CD4-positive, alpha-beta T cell treated with Interleukin-6 for 4 hours (primary cell): Measurements from ENCODE around the gene CAMK2D.

Experiments
- DNase-seq: peaks from one replicate; pipeline ENCODE4 v3.0.0-alpha.2; 2020; ENCODE audit warnings: mixed read lengths

Gene CAMK2D

DNA sequence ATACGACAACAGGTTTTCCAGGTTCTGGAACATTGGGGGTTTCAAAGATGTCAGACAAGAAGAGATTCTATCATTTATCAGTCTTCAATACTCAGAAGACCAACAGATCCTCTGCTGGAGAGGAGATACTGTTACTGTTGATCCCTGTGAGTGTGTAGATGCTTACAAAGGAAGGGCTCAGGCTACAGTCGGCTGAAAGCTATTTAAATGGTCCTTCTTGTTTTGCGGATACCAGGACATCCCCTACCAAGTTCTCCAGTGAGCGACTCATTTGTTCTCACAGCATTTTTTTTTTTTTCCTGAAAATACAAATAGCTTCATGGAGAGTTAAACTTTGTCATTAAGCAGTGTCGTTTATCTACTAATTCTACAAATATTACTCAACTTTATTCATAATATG, 201.6 kb downstream of the CAMK2D start:
- no peak for DNase-seq

- no peak for DNase-seq
These were observed 205.0 kb downstream of the CAMK2D start for GRCh38 chr4:113556382-113557134.

GRCh38 chr4:113555868-113556267, 205.7 kb downstream of the CAMK2D start:
- DNase-seq: no peak

DNA sequence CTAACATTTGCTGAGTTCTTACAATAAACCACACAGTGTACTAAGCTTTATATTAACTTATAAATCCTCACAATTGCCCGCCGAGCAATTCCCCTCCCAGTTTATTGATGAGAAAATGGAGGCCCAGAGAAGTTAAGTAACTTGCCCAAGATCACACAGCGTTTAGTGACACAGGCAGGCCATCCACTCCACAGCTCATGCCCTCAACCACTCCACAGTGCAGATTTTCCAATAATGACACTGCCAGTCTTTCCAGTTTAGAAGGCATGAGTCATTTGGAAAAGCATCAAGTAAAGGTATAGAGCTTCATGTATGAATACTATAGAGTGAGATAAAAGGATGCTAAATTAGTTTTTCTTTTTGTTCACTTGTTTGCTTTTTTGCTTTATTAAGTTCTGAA, 208.5 kb downstream of the CAMK2D start:
- DNase-seq: no peak

- no peak for DNase-seq
These were observed 211.0 kb downstream of the CAMK2D start for GRCh38 chr4:113550510-113550909.

- DNase-seq: no peak
These were observed 213.2 kb downstream of the CAMK2D start for GRCh38 chr4:113548303-113548702.

GRCh38 chr4:113547487-113548042, 214.0 kb downstream of the CAMK2D start:
- peak; percentile 95 for DNase-seq

DNA sequence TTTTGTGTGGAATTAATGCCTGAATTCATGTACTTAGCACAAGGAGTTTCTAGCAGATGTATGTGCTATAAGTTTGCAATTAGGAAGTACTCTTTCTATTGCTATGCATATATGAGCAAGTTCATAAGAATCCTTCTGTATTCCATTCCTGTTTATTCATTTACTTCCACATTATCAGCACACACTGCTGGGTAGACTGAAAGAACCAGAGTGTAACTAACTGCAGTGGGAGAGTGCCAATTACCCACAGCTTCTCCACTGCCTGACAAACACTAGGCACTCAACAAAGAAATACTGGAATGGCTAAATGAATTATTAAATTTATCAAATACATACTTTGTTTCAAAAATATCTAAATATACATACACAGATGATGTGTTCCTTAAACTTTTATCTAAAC, 219.6 kb downstream of the CAMK2D start:
- no peak for DNase-seq

DNA sequence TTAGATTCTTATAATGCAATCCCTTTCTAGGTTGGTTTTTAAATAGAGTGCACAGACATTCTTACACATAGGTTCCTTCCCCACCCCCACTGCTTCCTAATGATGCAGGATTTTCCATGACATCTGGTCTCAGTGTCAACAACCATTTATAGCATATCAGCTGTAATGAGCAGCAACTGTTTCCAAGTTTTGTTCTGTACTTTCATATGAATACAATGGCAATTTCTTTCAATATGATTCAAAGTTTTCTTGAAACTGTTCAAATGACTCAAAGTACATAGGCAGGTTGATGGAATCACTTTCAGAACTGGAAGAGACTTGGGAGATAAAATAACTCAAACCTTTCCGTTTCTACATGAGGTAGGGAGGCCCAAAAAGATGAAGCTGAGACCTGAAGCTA, 220.7 kb downstream of the CAMK2D start:
- DNase-seq: no peak

- no peak for DNase-seq
These were observed 222.1 kb downstream of the CAMK2D start for GRCh38 chr4:113539408-113539807.

- no peak for DNase-seq
These were observed 223.9 kb downstream of the CAMK2D start for GRCh38 chr4:113537628-113538027.

- no peak for DNase-seq
These were observed 224.3 kb downstream of the CAMK2D start for GRCh38 chr4:113537203-113537602.

GRCh38 chr4:113534711-113535110, 226.8 kb downstream of the CAMK2D start:
- DNase-seq: no peak

- no peak for DNase-seq
These were observed 230.0 kb downstream of the CAMK2D start for GRCh38 chr4:113531572-113531971.

DNA sequence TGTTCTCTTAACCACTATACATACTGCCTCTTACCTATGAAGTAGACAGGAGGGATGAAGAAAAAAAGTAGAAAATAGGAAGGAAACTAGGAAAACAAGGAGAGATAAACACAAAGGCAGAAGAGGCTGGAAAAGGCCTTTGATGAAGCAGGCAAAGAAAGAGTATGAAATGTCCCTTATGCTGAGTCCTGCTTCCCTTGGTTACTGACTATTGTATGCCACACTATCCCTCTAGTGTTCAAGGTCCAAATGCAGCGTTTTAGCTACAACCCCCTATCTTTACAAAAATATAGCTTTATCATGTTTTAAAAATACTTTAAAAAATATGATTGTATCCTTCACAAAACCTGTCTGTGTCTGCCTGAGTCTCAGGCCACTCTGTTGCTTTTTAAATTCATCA, 233.1 kb downstream of the CAMK2D start:
- DNase-seq: no peak

GRCh38 chr4:113525521-113525920, 236.0 kb downstream of the CAMK2D start:
- no peak for DNase-seq

DNA sequence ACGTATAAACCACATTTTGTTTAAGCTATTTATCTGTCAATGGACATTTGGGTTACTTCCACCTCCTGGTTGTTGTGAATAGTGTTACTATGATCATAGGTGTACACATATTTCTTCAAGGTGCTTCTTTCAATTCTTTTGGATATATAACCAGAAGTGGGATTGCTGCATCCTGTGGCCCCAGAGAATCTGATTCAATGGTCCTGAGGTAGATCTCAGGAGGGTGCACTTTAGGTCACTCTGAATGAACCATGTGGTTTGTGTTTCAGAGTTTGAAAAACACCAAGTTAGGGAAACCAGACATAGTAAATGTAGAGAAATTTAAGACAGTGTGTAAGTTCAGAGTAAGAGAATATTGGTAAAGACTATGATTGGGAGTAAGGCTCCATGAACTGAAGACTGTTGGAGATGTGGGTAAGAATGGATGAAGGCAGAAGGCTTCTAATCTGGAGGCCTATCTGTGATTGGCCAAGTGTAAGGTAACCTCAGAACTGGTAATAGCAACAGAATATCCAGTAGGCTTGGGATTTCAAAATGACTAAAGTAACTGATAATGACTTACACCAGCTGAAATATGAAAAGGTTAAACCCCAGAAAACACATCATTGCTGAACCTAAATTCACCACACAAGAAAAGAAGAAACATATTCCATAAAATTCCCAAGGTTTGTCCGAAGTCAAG, 236.9 kb downstream of the CAMK2D start:
- DNase-seq: no peak

GRCh38 chr4:113524096-113524495, 237.4 kb downstream of the CAMK2D start:
- no peak for DNase-seq

DNA sequence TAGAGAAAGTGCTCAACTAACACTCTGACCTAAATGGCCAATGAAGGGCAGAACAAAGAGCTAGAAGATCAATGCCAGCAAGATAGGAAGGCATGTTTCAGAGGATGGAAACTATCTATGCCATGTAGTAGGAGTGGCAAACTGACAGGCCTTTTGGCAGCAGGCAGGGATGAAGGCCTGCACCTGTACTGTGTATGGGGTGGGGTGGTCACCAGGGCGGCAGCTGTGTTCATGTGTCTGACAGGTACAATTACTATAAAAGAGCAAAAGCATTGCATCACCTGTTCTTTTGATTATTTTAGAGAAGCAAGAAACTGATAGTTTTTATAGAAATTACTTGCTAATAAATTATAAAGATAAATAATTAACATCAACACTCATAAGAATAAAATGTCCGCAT, 239.1 kb downstream of the CAMK2D start:
- DNase-seq: no peak

DNA sequence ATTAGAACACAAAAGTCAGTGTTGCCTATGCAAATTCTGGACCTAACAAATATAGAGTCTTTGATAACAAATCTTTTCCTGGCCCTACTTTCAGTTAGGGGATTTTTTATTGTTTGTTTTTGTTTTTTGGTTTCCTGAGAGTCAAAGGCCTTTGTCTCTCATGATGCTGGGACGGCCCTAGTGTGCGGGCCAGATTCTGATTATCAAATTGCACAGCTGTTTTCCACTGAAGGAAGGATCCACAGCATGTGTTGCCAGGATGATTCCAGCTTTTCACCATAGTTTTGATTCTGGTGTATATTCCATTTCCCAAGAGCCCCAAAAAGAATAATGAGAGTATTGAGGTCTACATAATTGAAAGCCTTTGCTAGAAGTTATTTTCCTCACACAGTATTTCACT, 248.2 kb downstream of the CAMK2D start:
- no peak for DNase-seq

- DNase-seq: no peak
These were observed 248.7 kb downstream of the CAMK2D start for GRCh38 chr4:113512880-113513279.

- DNase-seq: no peak
These were observed 249.6 kb downstream of the CAMK2D start for GRCh38 chr4:113511944-113512343.

DNA sequence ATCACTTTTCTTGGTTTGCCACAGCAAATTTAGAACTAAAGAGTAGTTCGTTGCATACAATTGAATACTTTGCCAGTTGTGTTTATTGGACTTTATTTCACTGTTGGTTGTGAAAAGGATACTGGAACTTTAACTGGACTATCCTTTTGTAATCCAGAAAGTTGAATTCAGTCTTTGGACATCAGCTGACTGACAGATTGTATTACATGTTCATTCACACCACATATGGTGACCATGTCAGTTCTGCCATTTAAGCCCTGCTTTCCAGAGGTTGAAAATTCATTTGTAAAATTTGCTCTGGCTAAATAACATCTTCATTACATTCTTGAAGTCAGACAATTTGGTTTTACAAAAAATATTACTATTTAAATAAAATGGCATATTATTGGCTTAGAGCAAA, 251.7 kb downstream of the CAMK2D start:
- no peak for DNase-seq

DNA sequence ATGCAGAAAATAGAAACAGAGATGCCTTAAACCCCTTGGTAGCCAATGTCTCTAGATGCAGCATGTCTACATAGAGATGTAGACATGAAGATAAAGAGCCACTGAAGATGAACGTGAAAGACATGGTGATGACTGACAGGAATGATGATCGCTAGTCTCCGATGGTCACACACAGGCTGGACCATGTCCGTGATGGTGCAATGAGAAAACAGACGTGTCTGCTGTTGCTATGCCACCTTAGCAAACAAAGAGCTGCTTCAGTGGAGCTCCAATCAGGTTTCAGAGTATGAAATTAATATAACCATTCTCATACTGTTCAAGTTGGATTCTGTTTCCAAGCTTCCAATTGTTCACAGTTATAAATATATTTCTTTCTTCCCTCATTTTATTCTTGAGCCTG, 256.5 kb downstream of the CAMK2D start:
- DNase-seq: no peak
